Measurements from ENCODE around the gene EIF2B5. TPM values are rescaled to one million over a fixed set of nuclear protein-coding genes. Genes with fewer than 3 reads are reported as not detected.
"Not testable (repeated sequence)": the region's sequence is repeated elsewhere in the genome, so short reads cannot be mapped to it uniquely, and the experiment has no call there.

EIF2B5 gene
- total and polyA plus RNA-seq, 5 experiments from 2014 or later = 45.8 to 93.5 (median 66.6) TPM

DNA sequence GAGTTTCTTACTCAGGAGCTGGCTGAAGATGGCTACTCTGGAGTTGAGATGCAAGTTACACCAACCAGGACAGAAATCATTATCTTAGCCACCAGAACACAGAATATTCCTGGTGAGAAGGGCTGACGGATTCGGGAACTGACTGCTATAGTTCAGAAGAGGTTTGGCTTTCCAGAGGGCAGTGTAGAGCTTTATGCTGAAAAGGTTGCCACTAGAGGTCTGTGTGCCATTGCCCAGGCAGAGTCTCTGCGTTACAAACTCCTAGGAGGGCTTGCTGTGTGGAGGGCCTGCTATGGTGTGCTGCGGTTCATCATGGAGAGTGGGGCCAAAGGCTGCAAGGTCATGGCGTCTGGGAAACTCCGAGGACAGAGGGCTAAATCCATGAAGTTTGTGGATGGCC is 14.6 kb downstream of the EIF2B5 start:
- H3K36me3 Mint-ChIP-seq = peaks cover 0 to 15% (median 0%) of the 10 kb centered on the region in 3 donors
- not testable (repeated sequence) for H3K27ac Mint-ChIP-seq, DNase-seq, ATAC-seq, H3K9me3 Mint-ChIP-seq, H3K4me3 Mint-ChIP-seq, H3K27me3 Mint-ChIP-seq, H3K4me1 Mint-ChIP-seq
- POLR2A ChIA-PET = interaction anchor here (0.7 kb wide), 1 partner anchor 111 kb away, joined by 4 read pairs; no protein-coding TSS in a partner anchor

DNA sequence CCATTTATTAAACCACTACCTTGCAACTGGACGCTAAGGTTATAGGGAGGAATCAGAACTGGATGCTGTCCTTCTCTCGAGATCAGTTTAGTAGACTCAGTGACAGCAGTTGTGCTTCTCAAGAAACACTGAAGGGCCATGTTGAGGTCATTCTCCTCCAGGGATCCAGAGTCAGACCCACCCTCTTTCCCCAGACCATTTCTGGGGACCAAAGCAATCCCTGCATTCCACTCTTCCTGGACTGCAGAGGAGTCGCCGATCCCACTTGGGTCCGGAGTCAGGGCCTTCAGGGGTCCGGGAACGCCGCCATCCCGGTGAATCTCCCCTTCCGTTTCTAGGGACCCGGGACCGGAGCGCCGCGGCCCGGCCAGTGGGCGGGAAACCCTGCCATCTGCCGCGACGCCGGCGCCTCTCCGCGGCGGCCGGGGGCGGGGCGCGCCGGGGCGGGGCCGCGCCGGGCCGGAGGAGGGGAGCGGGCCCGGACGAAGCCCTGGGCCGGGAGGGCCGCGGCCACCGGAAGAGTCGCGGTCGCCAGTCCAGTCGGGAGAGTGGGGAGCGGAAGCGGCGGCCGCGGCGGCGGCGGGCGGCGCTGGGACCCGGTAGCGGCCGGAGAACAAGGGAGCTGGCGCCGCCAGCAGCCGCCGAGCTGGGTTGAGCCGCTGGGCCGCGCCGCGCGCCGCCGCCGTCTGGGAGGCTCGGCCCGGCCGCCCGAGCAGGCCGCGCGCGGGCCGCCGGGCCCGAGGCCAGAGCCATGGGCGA is 19.9 kb downstream of the EIF2B5 start, which contains the start of gene DVL3:
TSS of gene DVL3 (plus strand) at position 493 of the 759 bp plus-strand sequence. CDS start at position 752, 259 bp downstream.
- POLR2A ChIA-PET = interaction anchor here (1.2 to 1.8 kb wide), 2 partner anchors 20 to 31 kb away, joined by 4 to 18 read pairs; partner anchors contain the start of genes ABCF3 and EIF2B5
- no peaks in the 10 kb centered on the region for H3K36me3 Mint-ChIP-seq
- H3K27me3 Mint-ChIP-seq = no peaks in the 10 kb centered on the region
- no peaks in the 10 kb centered on the region for H3K9me3 Mint-ChIP-seq
- H3K27ac Mint-ChIP-seq = peak within 1 kb of the TSS; percentile 67 to 95 (median 88)
- DNase-seq = peak in 7 of 10 donors; percentile 16 to 43 (median 31)
- peak; percentile 60 to 75 for ATAC-seq
- H3K4me3 Mint-ChIP-seq = peak within 1 kb of the TSS; percentile 84 to 99 (median 96)
- peaks cover 15 to 35% (median 32%) of the 10 kb centered on the region in 4 donors for H3K4me1 Mint-ChIP-seq

DNA sequence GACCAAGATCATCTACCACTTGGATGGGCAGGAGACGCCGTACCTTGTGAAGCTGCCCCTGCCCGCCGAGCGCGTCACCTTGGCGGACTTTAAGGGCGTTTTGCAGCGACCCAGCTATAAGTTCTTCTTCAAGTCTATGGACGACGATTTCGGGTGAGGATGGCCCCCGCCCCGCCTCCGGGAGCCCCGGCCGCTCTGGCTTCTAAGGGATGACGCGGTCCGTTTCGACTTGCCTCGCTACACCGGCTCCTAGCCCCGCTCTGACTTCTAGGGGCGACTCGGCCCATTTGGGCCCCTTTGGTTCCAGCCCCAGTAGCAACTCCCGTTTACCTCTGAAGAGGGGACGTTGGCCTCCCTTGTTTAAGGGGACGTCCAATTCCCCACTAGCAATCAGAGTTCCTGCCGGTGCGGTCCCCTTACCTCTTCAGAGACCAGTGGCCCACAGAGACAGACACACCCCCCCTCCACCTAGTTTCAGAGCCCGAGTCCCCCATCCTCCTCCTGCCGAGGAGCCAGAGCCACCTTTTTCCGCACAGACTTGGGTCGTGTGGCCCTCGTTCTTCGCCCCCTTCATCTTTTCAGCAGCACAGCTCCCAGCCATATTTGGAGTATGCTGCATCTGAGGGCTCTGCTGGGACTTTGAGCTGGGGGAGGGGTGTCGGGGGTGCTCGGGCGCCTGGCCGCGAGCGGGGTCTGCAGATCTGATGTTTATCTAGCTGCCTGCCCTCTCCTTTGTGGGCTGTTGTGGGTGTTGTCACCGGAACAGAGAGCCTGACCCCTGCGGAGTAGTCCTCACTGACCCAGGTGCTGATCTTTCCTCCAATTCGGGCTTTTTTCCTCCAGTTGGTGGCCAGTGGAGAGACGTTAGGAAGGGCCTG is 20.7 kb downstream of the EIF2B5 start:
- Mint-ChIP-seq H3K27ac (peak overlapping the region; percentile 67 to 95 (median 88)), H3K4me3 (peak overlapping the region; percentile 84 to 99 (median 96)), H3K9me3 (no peaks in the 10 kb centered on the region), H3K27me3 (no peaks in the 10 kb centered on the region), H3K36me3 (no peaks in the 10 kb centered on the region), H3K4me1 (peaks cover 20 to 40% (median 38%) of the 10 kb centered on the region in 4 donors)
- DNase-seq (peak in 9 of 10 donors; percentile 25 to 70 (median 39)), ATAC-seq (peak; percentile 67 to 68)
- POLR2A ChIA-PET = interaction anchor here (1.2 to 1.8 kb wide), 2 partner anchors 21 to 30 kb away, joined by 4 to 18 read pairs; partner anchors contain the start of genes ABCF3 and EIF2B5

DNA sequence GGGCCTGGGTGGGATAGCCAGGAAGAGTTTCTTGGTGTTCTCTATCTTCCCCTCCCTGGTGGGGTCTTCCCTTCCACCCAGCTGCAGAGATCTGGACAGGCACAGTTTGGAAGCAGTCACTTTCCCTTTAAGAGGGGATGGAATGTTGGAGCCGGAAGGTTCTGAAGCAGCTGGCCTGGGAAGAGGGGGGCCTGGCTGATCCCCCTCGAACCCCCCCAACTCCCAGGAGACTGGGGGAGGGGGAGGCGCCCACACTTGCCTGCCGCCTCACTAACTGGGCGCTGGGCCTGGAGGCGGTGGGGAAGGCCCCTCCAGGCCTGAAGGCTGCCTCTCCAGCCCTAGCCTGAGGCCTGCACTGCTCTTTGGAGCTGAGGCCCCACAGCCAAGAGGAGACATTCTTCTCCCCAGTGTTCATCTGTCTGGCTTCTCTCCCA is 21.4 kb downstream of the EIF2B5 start:
- H3K4me3 Mint-ChIP-seq = peak overlapping the region; percentile 84 to 99 (median 96)
- H3K9me3 Mint-ChIP-seq = no peaks in the 10 kb centered on the region
- no peaks in the 10 kb centered on the region for H3K36me3 Mint-ChIP-seq
- ATAC-seq (no peak), DNase-seq (no peak)
- peaks cover 22 to 44% (median 42%) of the 10 kb centered on the region in 4 donors for H3K4me1 Mint-ChIP-seq
- peak overlapping the region in 9 of 10 donors; percentile 50 to 95 (median 87) for H3K27ac Mint-ChIP-seq
- H3K27me3 Mint-ChIP-seq = no peaks in the 10 kb centered on the region
- POLR2A ChIA-PET = interaction anchor here (1.2 to 1.8 kb wide), 2 partner anchors 22 to 29 kb away, joined by 4 to 18 read pairs; partner anchors contain the start of genes ABCF3 and EIF2B5

DNA sequence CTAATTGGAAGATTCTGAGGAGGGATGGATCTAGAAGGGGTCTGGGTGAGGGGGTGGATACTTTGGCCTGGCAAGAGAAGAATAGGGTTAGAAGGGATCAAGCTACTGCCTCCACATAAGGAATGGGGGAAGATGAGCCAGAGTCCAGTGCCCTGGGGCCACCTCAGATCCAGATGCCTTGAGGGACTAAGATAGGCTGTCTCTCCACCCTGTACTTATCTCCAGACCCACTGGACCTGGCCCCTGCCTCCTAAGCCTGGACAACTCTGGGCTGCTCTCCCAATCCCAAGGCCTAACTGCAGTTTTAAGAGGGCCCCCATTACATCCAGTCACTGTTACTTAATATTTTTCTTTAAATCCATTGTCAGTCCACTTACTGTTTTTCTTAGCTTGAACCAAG is 22.0 kb downstream of the EIF2B5 start:
- peak overlapping the region in 9 of 10 donors; percentile 21 to 86 (median 40) for H3K27ac Mint-ChIP-seq
- DNase-seq = no peak

DNA sequence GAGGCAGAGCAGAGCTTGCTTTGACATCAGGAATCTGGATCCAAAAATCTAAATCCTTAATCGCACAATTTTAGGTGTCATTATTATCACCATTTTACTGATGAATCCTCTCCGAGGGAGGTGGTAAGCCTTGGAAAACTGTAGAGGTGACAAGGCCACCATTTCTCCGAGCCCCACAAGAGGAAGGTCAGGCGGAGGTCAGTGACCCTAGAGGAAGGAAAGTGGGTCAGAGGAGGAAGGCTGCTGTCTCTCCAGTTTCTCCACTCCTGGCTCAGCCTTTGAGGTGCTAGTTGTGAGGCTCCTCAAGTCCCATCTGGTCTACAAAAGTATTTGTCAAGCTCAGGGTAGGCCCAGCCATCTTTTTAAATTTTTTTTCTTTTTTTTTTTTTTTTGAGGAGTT is 23.2 kb downstream of the EIF2B5 start:
- H3K4me1 Mint-ChIP-seq = peaks cover 24 to 48% (median 44%) of the 10 kb centered on the region in 4 donors
- peak overlapping the region in 2 of 10 donors; percentile 5 to 81 for H3K27ac Mint-ChIP-seq
- no peaks in the 10 kb centered on the region for H3K27me3 Mint-ChIP-seq
- no peaks in the 10 kb centered on the region for H3K9me3 Mint-ChIP-seq
- DNase-seq = no peak
- no peak overlapping the region for H3K4me3 Mint-ChIP-seq
- POLR2A ChIA-PET = no interaction called here
- H3K36me3 Mint-ChIP-seq = peaks cover 0 to 13% (median 0%) of the 10 kb centered on the region in 3 donors
- no peak for ATAC-seq

More for the DNA sequence above, 22.0 kb downstream of the EIF2B5 start:
- no peaks in the 10 kb centered on the region for H3K27me3 Mint-ChIP-seq
- no peak for ATAC-seq
- peak overlapping the region; percentile 84 to 99 (median 96) for H3K4me3 Mint-ChIP-seq
- POLR2A ChIA-PET = no interaction called here
- peaks cover 0 to 3% (median 0%) of the 10 kb centered on the region in 3 donors for H3K36me3 Mint-ChIP-seq
- H3K9me3 Mint-ChIP-seq = no peaks in the 10 kb centered on the region
- H3K4me1 Mint-ChIP-seq = peaks cover 24 to 48% (median 44%) of the 10 kb centered on the region in 4 donors

DNA sequence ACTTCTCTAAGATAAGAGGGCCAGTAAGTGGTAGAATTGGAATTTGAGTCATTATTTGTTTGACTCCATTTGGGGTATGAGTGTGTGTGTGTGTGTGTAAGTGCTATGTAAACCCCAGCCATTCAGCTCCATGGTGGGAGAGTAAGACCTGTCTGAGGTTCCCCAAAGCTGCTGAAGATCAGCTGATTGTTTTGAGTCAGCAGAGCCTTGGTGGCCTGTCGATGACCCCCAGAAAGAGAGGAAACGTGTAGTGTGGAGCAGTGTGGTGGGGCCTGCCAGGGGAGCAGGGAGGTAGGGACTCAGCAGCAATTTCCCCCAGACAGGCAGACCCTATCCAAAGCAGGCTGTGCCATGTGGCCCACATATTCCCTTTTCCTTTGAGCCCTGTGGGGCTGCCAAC is 25.3 kb downstream of the EIF2B5 start:
- Mint-ChIP-seq H3K36me3 (peaks cover 0 to 27% (median 0%) of the 10 kb centered on the region in 3 donors), H3K27me3 (no peaks in the 10 kb centered on the region), H3K4me3 (no peak overlapping the region), H3K27ac (peak overlapping the region in 1 of 10 donors; percentile 25), H3K4me1 (peaks cover 27 to 48% (median 41%) of the 10 kb centered on the region in 4 donors), H3K9me3 (no peaks in the 10 kb centered on the region)
- POLR2A ChIA-PET = no interaction called here
- ATAC-seq (no peak), DNase-seq (no peak)

DNA sequence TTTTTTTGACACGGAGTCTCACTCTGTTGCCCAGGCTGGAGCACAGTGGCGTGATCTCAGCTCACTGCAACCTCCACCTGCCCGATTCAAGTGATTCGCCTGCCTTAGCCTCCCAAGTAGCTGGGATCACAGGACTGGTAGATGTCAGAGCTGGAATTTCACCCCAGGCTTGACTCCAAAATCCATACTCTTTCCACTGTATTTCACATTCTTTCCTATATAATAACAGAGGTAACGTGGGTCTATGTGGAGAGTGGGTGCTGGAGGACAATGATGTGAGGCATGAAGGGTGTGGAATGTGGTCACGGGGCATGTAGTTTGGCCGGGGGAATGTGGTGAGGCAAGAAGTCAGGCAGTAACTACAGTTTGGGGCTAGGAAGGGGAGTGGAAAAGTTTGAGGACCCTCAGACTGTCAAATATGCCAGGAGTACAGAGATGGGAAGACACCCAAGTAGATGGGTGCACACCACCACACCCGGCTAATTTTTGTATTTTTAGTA is 27.5 kb downstream of the EIF2B5 start:
- Mint-ChIP-seq H3K27ac (peak overlapping the region in 1 of 10 donors; percentile 25), H3K4me1 (peaks cover 17 to 28% (median 24%) of the 10 kb centered on the region in 4 donors), H3K36me3 (peaks cover 0 to 35% (median 3%) of the 10 kb centered on the region in 3 donors)
- H3K27me3 Mint-ChIP-seq, H3K9me3 Mint-ChIP-seq, DNase-seq, H3K4me3 Mint-ChIP-seq, POLR2A ChIA-PET, ATAC-seq: not testable (repeated sequence)

DNA sequence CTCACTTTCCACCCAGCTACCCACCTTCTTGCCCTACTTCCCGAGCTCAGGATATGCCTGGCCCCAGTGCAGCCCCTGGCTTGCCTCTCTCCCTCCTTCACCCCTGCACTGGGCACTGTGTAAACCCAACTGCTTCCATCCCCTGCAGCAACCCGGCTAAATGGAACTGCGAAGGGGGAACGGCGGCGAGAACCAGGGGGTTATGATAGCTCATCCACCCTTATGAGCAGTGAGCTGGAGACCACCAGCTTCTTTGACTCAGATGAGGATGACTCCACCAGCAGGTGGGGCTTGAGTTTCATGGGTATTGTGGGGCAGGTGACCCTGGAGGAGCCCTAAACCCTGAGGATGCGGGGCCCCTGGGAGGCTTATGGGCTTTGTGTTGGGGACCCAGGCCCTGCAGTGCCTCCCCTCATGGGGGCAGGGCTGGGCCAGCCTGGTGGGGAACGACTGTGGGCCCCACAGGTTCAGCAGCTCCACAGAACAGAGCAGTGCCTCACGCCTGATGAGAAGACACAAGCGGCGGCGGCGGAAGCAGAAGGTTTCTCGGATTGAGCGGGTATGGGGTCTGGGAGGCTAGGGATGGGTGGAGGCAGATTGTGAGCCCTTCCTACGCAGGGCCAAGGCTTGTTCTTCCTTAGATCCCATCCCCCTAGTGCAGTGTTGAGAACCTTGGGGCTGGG is 29.6 kb downstream of the EIF2B5 start:
- no peak for DNase-seq
- no peak for ATAC-seq
- Mint-ChIP-seq H3K27me3 (no peaks in the 10 kb centered on the region), H3K27ac (no peak overlapping the region), H3K4me3 (no peak overlapping the region), H3K9me3 (no peaks in the 10 kb centered on the region), H3K36me3 (peaks cover 0 to 42% (median 3%) of the 10 kb centered on the region in 3 donors), H3K4me1 (peaks cover 9 to 19% (median 15%) of the 10 kb centered on the region in 4 donors)
- POLR2A ChIA-PET = no interaction called here

DNA sequence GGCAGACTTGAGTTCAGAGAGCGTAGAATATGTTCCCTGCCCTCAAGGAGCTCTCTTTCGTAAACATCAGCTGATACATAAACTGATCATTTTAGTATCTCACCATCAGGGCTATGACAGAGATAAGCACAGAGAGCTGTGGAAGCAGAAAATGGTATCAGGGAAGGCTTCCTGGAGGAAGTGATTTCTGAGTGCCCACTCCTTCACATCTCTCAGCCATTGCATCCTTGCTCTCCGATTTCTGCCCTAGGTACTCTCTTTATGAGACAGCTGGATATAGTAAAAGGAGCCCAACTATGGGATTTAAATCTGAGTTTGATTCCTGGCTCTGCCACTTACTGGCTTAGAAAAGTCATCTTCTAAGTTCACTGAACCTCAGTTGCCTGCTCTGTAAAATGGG is 30.4 kb downstream of the EIF2B5 start:
- Mint-ChIP-seq H3K9me3 (no peaks in the 10 kb centered on the region), H3K27ac (no peak overlapping the region), H3K4me1 (peaks cover 3 to 13% (median 10%) of the 10 kb centered on the region in 4 donors), H3K36me3 (peaks cover 0 to 46% (median 3%) of the 10 kb centered on the region in 3 donors), H3K27me3 (no peaks in the 10 kb centered on the region), H3K4me3 (no peak overlapping the region)
- POLR2A ChIA-PET = no interaction called here
- DNase-seq (no peak), ATAC-seq (no peak)

DNA sequence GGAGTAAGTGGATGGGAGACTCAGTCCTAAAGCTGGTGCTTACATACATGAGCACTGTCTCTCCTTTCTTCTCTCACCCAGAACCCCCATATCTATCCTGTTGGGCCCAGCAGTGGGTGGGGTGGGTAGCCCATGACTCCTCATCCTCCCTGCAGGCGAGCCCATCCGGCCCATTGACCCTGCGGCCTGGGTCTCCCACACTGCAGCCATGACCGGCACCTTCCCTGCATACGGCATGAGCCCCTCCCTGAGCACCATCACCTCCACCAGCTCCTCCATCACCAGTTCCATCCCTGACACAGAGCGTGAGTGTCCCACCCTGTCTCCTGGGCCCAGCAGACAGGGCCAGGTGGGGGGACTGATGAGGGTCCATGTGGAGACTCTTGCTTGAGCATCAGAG is 31.5 kb downstream of the EIF2B5 start:
- DNase-seq = no peak
- no peak for ATAC-seq
- Mint-ChIP-seq H3K9me3 (no peaks in the 10 kb centered on the region), H3K4me3 (no peak overlapping the region), H3K4me1 (peaks cover 0 to 12% (median 4%) of the 10 kb centered on the region in 4 donors), H3K27me3 (no peaks in the 10 kb centered on the region), H3K27ac (no peak overlapping the region), H3K36me3 (peaks cover 0 to 49% (median 7%) of the 10 kb centered on the region in 3 donors)
- POLR2A ChIA-PET = no interaction called here

DNA sequence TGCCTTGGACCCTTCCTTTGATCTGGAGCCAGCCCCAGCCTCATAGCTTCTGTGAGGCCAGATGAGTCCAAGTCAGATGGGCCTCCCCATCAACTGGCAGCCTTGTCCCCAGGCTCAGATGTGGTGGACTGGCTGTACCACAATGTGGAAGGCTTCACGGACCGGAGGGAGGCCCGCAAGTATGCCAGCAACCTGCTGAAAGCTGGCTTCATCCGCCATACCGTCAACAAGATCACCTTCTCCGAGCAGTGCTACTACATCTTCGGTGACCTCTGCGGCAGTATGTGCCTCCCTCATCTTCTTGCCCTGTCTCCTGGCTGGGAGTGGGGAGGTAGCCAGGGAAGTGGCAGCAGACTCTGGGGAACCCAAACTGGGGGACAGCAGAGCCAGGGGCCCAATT is 32.6 kb downstream of the EIF2B5 start:
- Mint-ChIP-seq H3K9me3 (no peaks in the 10 kb centered on the region), H3K27me3 (no peaks in the 10 kb centered on the region), H3K4me3 (no peak overlapping the region), H3K4me1 (peaks cover 0 to 9% (median 2%) of the 10 kb centered on the region in 4 donors), H3K36me3 (peaks cover 0 to 41% (median 7%) of the 10 kb centered on the region in 3 donors), H3K27ac (no peak overlapping the region)
- POLR2A ChIA-PET = no interaction called here
- no peak for ATAC-seq
- no peak for DNase-seq

Measured in naive thymus-derived CD8-positive, alpha-beta T cell (primary cell).